SK-N-SH (cell line): ENCODE data around the gene CLEC16A. TPM values are rescaled to one million over a fixed set of nuclear protein-coding genes. Genes with fewer than 3 reads are reported as not detected.

Experiments
- CTCF ChIA-PET: fragments of 300-600, 350-600 bp; formaldehyde crosslinking; extraction: SDS; loops from one replicate; lab custom pipeline; 2021; lab: Yijun Ruan, JAX
- POLR2A ChIA-PET: fragments of 350-600 bp; sonication (Branson Sonifier 250); formaldehyde crosslinking; extraction: SDS; loops from one replicate; lab custom pipeline; 2020; ENCODE audit warnings: antibody characterized with exemption, inconsistent platforms; lab: Yijun Ruan, JAX
- DNase-seq: peaks from one replicate; pipeline ENCODE4 v3.0.0; 2012
- H2AFZ ChIP-seq: fragments of 200-600 bp; sonication (generic); 2 replicates; pipeline ENCODE4 v1.8.1; 2016; ENCODE audit warnings: antibody characterized with exemption, mild to moderate bottlenecking, low read depth
- H3F3A ChIP-seq: fragments of 200-600 bp; sonication (generic); replicated peaks from 2 replicates; pipeline ENCODE3; 2016; ENCODE audit warnings: antibody characterized with exemption, mild to moderate bottlenecking; ENCODE audit not compliant: insufficient read depth
- H3K27ac ChIP-seq, 2 experiments: fragments of 200-500 bp in 1 of 2; fragments of 200-600 bp in 1 of 2; sonication (Bioruptor generic) in 1 of 2; sonication (generic), shearing (Covaris generic) in 1 of 2; 2 replicates each; pipeline versions ENCODE4 v1.5.1 to v1.6.1; 2014 to 2016; ENCODE audit warnings: low read depth in 2 of 2, inconsistent platforms in 1 of 2, low read length in 1 of 2, mild to moderate bottlenecking in 1 of 2, mixed read lengths in 1 of 2
- H3K27me3 ChIP-seq: fragments of 200-600 bp; sonication (generic), shearing (Covaris generic); 2 replicates; pipeline ENCODE4 v1.6.1; 2016; ENCODE audit warnings: mixed run types; ENCODE audit not compliant: insufficient read depth
- H3K36me3 ChIP-seq, 2 experiments: fragments of 200-500 bp in 1 of 2; fragments of 200-600 bp in 1 of 2; sonication (Bioruptor generic) in 1 of 2; sonication (generic) in 1 of 2; replicated peaks in 1 of 2; 2 replicates each; pipeline versions ENCODE3 to v1.5.1; 2014 to 2016; ENCODE audit warnings: low read length in 1 of 2, mild to moderate bottlenecking in 1 of 2; ENCODE audit not compliant: insufficient read depth in 2 of 2, control insufficient read depth in 1 of 2
- H3K4me1 ChIP-seq, 2 experiments: fragments of 200-500 bp in 1 of 2; fragments of 200-600 bp in 1 of 2; sonication (Bioruptor generic) in 1 of 2; sonication (generic), shearing (Covaris generic) in 1 of 2; 2 replicates each; pipeline versions ENCODE4 v1.5.1 to v1.6.1; 2014 to 2016; ENCODE audit warnings: low read depth in 1 of 2, low read length in 1 of 2, mixed run types in 1 of 2; ENCODE audit not compliant: insufficient read depth in 2 of 2, control insufficient read depth in 1 of 2
- H3K4me2 ChIP-seq: fragments of 200-600 bp; sonication (generic), shearing (Covaris generic); 2 replicates; pipeline ENCODE4 v1.6.1; 2017; ENCODE audit warnings: mixed run types
- H3K4me3 ChIP-seq, 2 experiments: fragments of 200-500 bp in 1 of 2; fragments of 200-600 bp in 1 of 2; sonication (Bioruptor generic) in 1 of 2; sonication (generic), shearing (Covaris generic) in 1 of 2; 2 replicates each; pipeline versions ENCODE4 v1.5.1 to v1.8.1; 2014 to 2016; ENCODE audit warnings: low read depth in 2 of 2, inconsistent platforms in 1 of 2, low read length in 1 of 2, mild to moderate bottlenecking in 1 of 2, mixed read lengths in 1 of 2, moderate library complexity in 1 of 2
- H3K79me2 ChIP-seq: fragments of 200-600 bp; sonication (generic); 2 replicates; pipeline ENCODE4 v1.8.1; 2017; ENCODE audit warnings: mild to moderate bottlenecking; ENCODE audit not compliant: insufficient read depth
- H3K9ac ChIP-seq: fragments of 200-600 bp; sonication (generic); 2 replicates; pipeline ENCODE4 v1.6.1; 2017; ENCODE audit warnings: mixed run types
- H3K9me2 ChIP-seq: fragments of 200-600 bp; sonication (generic); 2 replicates; pipeline ENCODE4 v1.6.1; 2017; ENCODE audit warnings: mixed run types
- H3K9me3 ChIP-seq: fragments of 200-600 bp; sonication (generic); 2 replicates; pipeline ENCODE4 v1.6.1; 2017; ENCODE audit warnings: mixed run types, mild to moderate bottlenecking, moderate library complexity
- H4K20me1 ChIP-seq: fragments of 200-600 bp; sonication (generic); 2 replicates; pipeline ENCODE4 v1.6.1; 2017; ENCODE audit warnings: mild to moderate bottlenecking, mixed run types; ENCODE audit not compliant: insufficient read depth
- CHD2 ChIP-seq: fragments of 150-350 bp; IDR thresholded peaks from 2 replicates; pipeline ENCODE4 v1.6.1; 2018; ENCODE audit warnings: low read length; ENCODE audit not compliant: partially characterized antibody
- CTCF ChIP-seq: fragments of 200-600 bp; sonication (generic); IDR thresholded peaks from 2 replicates; pipeline ENCODE4 v1.6.1; 2017; ENCODE audit warnings: antibody characterized with exemption, mild to moderate bottlenecking, moderate library complexity
- EP300 ChIP-seq, 2 experiments: IDR thresholded peaks; 2 replicates each; pipeline versions ENCODE4 v1.4.0 to v1.6.1; 2012; ENCODE audit warnings: borderline replicate concordance in 1 of 2, low read depth in 1 of 2, low read length in 1 of 2
- EZH2phosphoT487 ChIP-seq: fragments of 200-600 bp; sonication (generic); IDR thresholded peaks from 2 replicates; pipeline ENCODE4 v1.6.1; 2017; ENCODE audit warnings: low read depth, mixed run types, mild to moderate bottlenecking, antibody characterized with exemption, moderate library complexity, borderline replicate concordance
- FOSL2 ChIP-seq: IDR thresholded peaks from 2 replicates; pipeline ENCODE4 v1.4.0; 2012; ENCODE audit warnings: low read depth, mild to moderate bottlenecking, moderate library complexity, borderline replicate concordance
- FOXM1 ChIP-seq: IDR thresholded peaks from 2 replicates; pipeline ENCODE4 v1.4.0; 2012; ENCODE audit warnings: low read depth, mild to moderate bottlenecking
- GABPA ChIP-seq: IDR thresholded peaks from 2 replicates; pipeline ENCODE4 v1.4.0; 2012; ENCODE audit warnings: low read depth, mild to moderate bottlenecking
- GATA2 ChIP-seq: sonication (generic); formaldehyde crosslinking; IDR thresholded peaks from 2 replicates; pipeline ENCODE4 v1.5.0; 2020; ENCODE audit warnings: mild to moderate bottlenecking, missing genetic modification reagents
- MAX ChIP-seq: IDR thresholded peaks from 2 replicates; pipeline ENCODE4 v1.4.0; 2012; ENCODE audit warnings: low read depth
- MEF2A ChIP-seq: IDR thresholded peaks from 2 replicates; pipeline ENCODE4 v1.4.0; 2012; ENCODE audit warnings: low read depth, borderline replicate concordance
- MXI1 ChIP-seq: IDR thresholded peaks from 2 replicates; pipeline ENCODE4 v1.6.1; 2012; ENCODE audit warnings: mild to moderate bottlenecking, low read depth, low read length, improper control_type of control experiment
- NFIC ChIP-seq: IDR thresholded peaks from 2 replicates; pipeline ENCODE4 v1.4.0; 2012; ENCODE audit warnings: borderline replicate concordance
- NRF1 ChIP-seq: IDR thresholded peaks from 2 replicates; pipeline ENCODE4 v1.6.1; 2012; ENCODE audit warnings: low read depth, mild to moderate bottlenecking, low read length
- POLR2AphosphoS5 ChIP-seq: IDR thresholded peaks from 2 replicates; pipeline ENCODE4 v1.6.1; 2012; ENCODE audit warnings: low read depth, low read length
- RAD21 ChIP-seq: IDR thresholded peaks from 2 replicates; pipeline ENCODE4 v1.6.1; 2012; ENCODE audit warnings: mild to moderate bottlenecking, low read length
- RCOR1 ChIP-seq: fragments of 150-350 bp; IDR thresholded peaks from 2 replicates; pipeline ENCODE4 v1.6.1; 2017; ENCODE audit warnings: antibody characterized with exemption, low read length
- REST ChIP-seq: IDR thresholded peaks from 2 replicates; pipeline ENCODE4 v1.6.1; 2012; ENCODE audit warnings: mild to moderate bottlenecking, low read depth, low read length, moderate library complexity
- SIN3A ChIP-seq: IDR thresholded peaks from 2 replicates; pipeline ENCODE4 v1.6.1; 2012; ENCODE audit warnings: low read depth, mild to moderate bottlenecking, low read length, moderate library complexity, borderline replicate concordance
- SMC3 ChIP-seq: IDR thresholded peaks from 2 replicates; pipeline ENCODE4 v1.6.1; 2012; ENCODE audit warnings: low read depth, low read length, improper control_type of control experiment
- TAF1 ChIP-seq: IDR thresholded peaks from 2 replicates; pipeline ENCODE4 v1.6.1; 2012; ENCODE audit warnings: low read depth, mild to moderate bottlenecking, low read length, moderate library complexity, borderline replicate concordance
- WGBS: methylation state at CpG from one replicate; pipeline ENCODE4 v1.1.6; 2017; ENCODE audit warnings: low lambda C conversion rate; 5-methylcytosine and 5-hydroxymethylcytosine counted together
- polyA plus RNA-seq, 3 experiments: library from polyadenylated mRNA; depleted of rRNA; stranded (reverse); fragments of >200 nt; gene quantifications; 2 replicates each; pipeline ENCODE4 v1.2.3, GENCODE V29; 2012
- TF ChIP-seq, protein P1 (sequence below): fragments of 150-350 bp; IDR thresholded peaks from 2 replicates; pipeline ENCODE4 v1.6.1; 2017; ENCODE audit warnings: antibody characterized with exemption, low read length, low read depth, borderline replicate concordance

Gene CLEC16A
- polyA plus RNA-seq, 1 of the 3 experiments (the other 2 are of a cell fraction) = 13.7 TPM

DNA sequence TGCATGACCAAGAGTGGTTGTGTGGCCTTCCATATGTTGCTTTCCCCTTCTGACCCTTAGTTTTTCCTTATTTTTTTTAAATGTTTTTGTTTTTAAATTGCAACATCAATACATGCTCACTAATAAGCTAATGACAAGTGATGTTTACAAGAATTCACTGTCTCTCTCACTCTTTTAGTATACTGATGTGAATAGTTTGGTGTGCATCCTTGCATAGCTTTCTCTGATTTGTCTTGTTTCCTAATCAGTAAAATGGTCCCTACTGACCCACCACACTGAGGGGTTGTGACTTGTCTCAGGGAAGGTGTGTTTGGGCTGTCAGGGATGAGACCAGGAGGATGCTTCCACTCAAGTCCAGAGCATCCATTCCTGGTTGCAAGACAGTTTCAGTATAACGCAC lies 41.4 kb upstream of the CLEC16A start:
- H2AFZ ChIP-seq = no peak overlapping the region
- no peaks in the 10 kb centered on the region for H3K79me2 ChIP-seq
- no peaks in the 10 kb centered on the region for H4K20me1 ChIP-seq
- no peaks in the 10 kb centered on the region for H3K36me3 ChIP-seq
- no peak overlapping the region for H3K4me3 ChIP-seq
- H3F3A ChIP-seq = no peaks in the 10 kb centered on the region
- no peaks in the 10 kb centered on the region for H3K4me1 ChIP-seq
- H3K4me2 ChIP-seq = no peak overlapping the region
- no peak for DNase-seq
- no peak overlapping the region for H3K9ac ChIP-seq
- WGBS = 67% methylated on average over 1 of the region's 1 CpG
- ChIA-PET CTCF (interaction anchor here (1.1 to 4.0 kb wide), 4 partner anchors 12 to 388 kb away, joined by 3 to 19 read pairs (median 4); no protein-coding TSS in a partner anchor), POLR2A (no interaction called here)
- TF ChIP-seq RCOR1 = no peak
- H3K9me2 ChIP-seq = no peaks in the 10 kb centered on the region
- H3K27ac ChIP-seq = no peak overlapping the region
- no peaks in the 10 kb centered on the region for H3K9me3 ChIP-seq
- no peaks in the 10 kb centered on the region for H3K27me3 ChIP-seq

GRCh38 chr16:10906482-10906881 lies 37.9 kb upstream of the CLEC16A start:
- H3K4me2 ChIP-seq = no peak overlapping the region
- H3K79me2 ChIP-seq = no peaks in the 10 kb centered on the region
- no peak for TF ChIP-seq GABPA
- no peak for TF ChIP-seq FOXM1
- TF ChIP-seq SMC3 = no peak
- TF ChIP-seq FOSL2 = no peak
- no peak for TF ChIP-seq CHD2
- no peak for TF ChIP-seq POLR2AphosphoS5
- no peak for TF ChIP-seq MXI1
- no peak for TF ChIP-seq GATA2 (CRISPR knock-in tag)
- TF ChIP-seq NRF1 = no peak
- no peak for TF ChIP-seq REST
- no peak for TF ChIP-seq CTCF
- no peak for TF ChIP-seq NFIC
- no peak for TF ChIP-seq EP300 (IDR thresholded peaks at IDR 0.05; ENCODE audit: borderline replicate concordance in 1 of 2, low read depth in 1 of 2, low read length in 1 of 2)
- TF ChIP-seq, protein P1, sequence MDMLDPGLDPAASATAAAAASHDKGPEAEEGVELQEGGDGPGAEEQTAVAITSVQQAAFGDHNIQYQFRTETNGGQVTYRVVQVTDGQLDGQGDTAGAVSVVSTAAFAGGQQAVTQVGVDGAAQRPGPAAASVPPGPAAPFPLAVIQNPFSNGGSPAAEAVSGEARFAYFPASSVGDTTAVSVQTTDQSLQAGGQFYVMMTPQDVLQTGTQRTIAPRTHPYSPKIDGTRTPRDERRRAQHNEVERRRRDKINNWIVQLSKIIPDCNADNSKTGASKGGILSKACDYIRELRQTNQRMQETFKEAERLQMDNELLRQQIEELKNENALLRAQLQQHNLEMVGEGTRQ = no peak
- no peak for TF ChIP-seq MEF2A
- no peak for TF ChIP-seq EZH2phosphoT487
- no peak for TF ChIP-seq SIN3A
- no peak for TF ChIP-seq TAF1
- TF ChIP-seq MAX = no peak
- TF ChIP-seq RAD21 = no peak
- TF ChIP-seq, all 33 proteins: peak for 0
- no peaks in the 10 kb centered on the region for H3F3A ChIP-seq
- H4K20me1 ChIP-seq = no peaks in the 10 kb centered on the region
- no peaks in the 10 kb centered on the region for H3K9me3 ChIP-seq
- POLR2A ChIA-PET = no interaction called here
- no peak overlapping the region for H3K9ac ChIP-seq
- WGBS = 75% methylated on average over 7 of the region's 19 CpGs
- DNase-seq = no peak
- H3K27me3 ChIP-seq = 0 out of 2 replicates have a peak, but pooled peaks cover 6% of the 10 kb centered on the region
- H3K4me3 ChIP-seq = no peak overlapping the region
- no peak overlapping the region for H2AFZ ChIP-seq
- no peaks in the 10 kb centered on the region for H3K4me1 ChIP-seq
- H3K36me3 ChIP-seq = no peaks in the 10 kb centered on the region
- no peaks in the 10 kb centered on the region for H3K9me2 ChIP-seq
- no peak overlapping the region for H3K27ac ChIP-seq
- CTCF ChIA-PET = interaction anchor here (1.0 to 1.5 kb wide), 5 partner anchors 12 to 649 kb away, joined by 3 to 7 read pairs (median 3); no protein-coding TSS in a partner anchor
